B cell (primary cell): ENCODE measurements around the gene CFH. TPM values are rescaled to one million over a fixed set of nuclear protein-coding genes. Genes with fewer than 3 reads are reported as not detected.
"Not testable (repeated sequence)": the region's sequence is repeated elsewhere in the genome, so short reads cannot be mapped to it uniquely, and the experiment has no call there.

Source experiments
- ATAC-seq: fragments of 200-7000 bp; cut with Tn5 transposase; one replicate; pipeline ENCODE4 v1.10.0; 2021; ENCODE audit warnings: low read depth, mild to moderate bottlenecking, moderate number of reproducible peaks, moderate library complexity
- CTCF ChIA-PET: fragments of 350-600 bp; sonication (Branson Sonifier 250); formaldehyde crosslinking; loops from one replicate; lab custom pipeline; 2021; ENCODE audit warnings: antibody characterized with exemption, inconsistent platforms; lab: Charles Lee
- POLR2A ChIA-PET: fragments of 350-600 bp; sonication (Branson Sonifier 250); formaldehyde crosslinking; loops from one replicate; lab custom pipeline; 2021; ENCODE audit warnings: antibody characterized with exemption; lab: Charles Lee
- DNase-seq: peaks from one replicate; pipeline ENCODE4 v3.0.0; 2013
- H2AFZ ChIP-seq: 2 replicates; pipeline ENCODE4 v1.6.1; 2012; ENCODE audit warnings: mild to moderate bottlenecking, low read depth, low read length; ENCODE audit not compliant: insufficient read depth, poor library complexity, severe bottlenecking
- H3K27ac ChIP-seq, 2 donors: 1 replicate in 1 of 2; 2 replicates in 1 of 2; pipeline ENCODE4 v1.5.1; 2012 to 2013; ENCODE audit warnings: low read length in 2 of 2, mild to moderate bottlenecking in 2 of 2, moderate library complexity in 1 of 2
- H3K27me3 ChIP-seq, 4 experiments: fragments of 200-600 bp in 1 of 4; sonication (generic) in 1 of 4; replicated peaks in 1 of 4; 1 replicate in 2 of 4; 2 replicates in 2 of 4; pipeline versions ENCODE4 v1.6.1 to v1.7.0; 2013 to 2016; ENCODE audit warnings: low read length in 3 of 4, mild to moderate bottlenecking in 2 of 4, mixed read lengths in 1 of 4, moderate library complexity in 1 of 4; ENCODE audit not compliant: insufficient read depth in 4 of 4, control insufficient read depth in 3 of 4; ENCODE audit errors: control extremely low read depth in 1 of 4
- H3K36me3 ChIP-seq, 2 experiments: replicated peaks in 1 of 2; 1 replicate in 1 of 2; 2 replicates in 1 of 2; pipeline versions ENCODE4 v1.6.1 to v1.7.1; 2013; ENCODE audit warnings: low read length in 1 of 2; ENCODE audit not compliant: insufficient read depth in 2 of 2, control insufficient read depth in 1 of 2; ENCODE audit errors: control extremely low read depth in 1 of 2, extremely low read depth in 1 of 2
- H3K4me1 ChIP-seq, 2 donors: fragments of 200-600 bp in 1 of 2; sonication (generic) in 1 of 2; 1 replicate in 1 of 2; 2 replicates in 1 of 2; pipeline versions ENCODE4 v1.5.1 to v1.6.1; 2013 to 2017; ENCODE audit warnings: low read length in 2 of 2; ENCODE audit not compliant: control insufficient read depth in 2 of 2, insufficient read depth in 2 of 2
- H3K4me2 ChIP-seq: replicated peaks from 2 replicates; pipeline ENCODE3; 2012; ENCODE audit warnings: mild to moderate bottlenecking, low read depth, low read length; ENCODE audit not compliant: poor library complexity, severe bottlenecking
- H3K4me3 ChIP-seq, 5 experiments: fragments of 200-600 bp in 1 of 5; sonication (generic) in 1 of 5; 1 replicate in 3 of 5; 2 replicates in 2 of 5; pipeline versions ENCODE4 v1.5.1 to v1.7.0; 2011 to 2016; ENCODE audit warnings: low read length in 4 of 5, mild to moderate bottlenecking in 4 of 5, low read depth in 2 of 5, control low read depth in 1 of 5, moderate library complexity in 1 of 5; ENCODE audit not compliant: insufficient read depth in 1 of 5; ENCODE audit errors: control extremely low read depth in 1 of 5, extremely low read depth in 1 of 5
- H3K79me2 ChIP-seq: fragments of 200-600 bp; sonication (generic); one replicate; pipeline ENCODE4 v1.6.0; 2016; ENCODE audit warnings: low read length; ENCODE audit not compliant: control insufficient read depth, insufficient read depth
- H3K9ac ChIP-seq: fragments of 200-600 bp; sonication (generic); 2 replicates; pipeline ENCODE4 v1.6.1; 2017; ENCODE audit warnings: mild to moderate bottlenecking, low read length, moderate library complexity
- H3K9me3 ChIP-seq, 3 donors: one replicate each; pipeline versions ENCODE4 v1.6.1 to v1.7.1; 2013; ENCODE audit warnings: low read length in 2 of 3; ENCODE audit not compliant: control insufficient read depth in 2 of 3, insufficient read depth in 1 of 3; ENCODE audit errors: control extremely low read depth in 1 of 3
- H4K20me1 ChIP-seq: 2 replicates; pipeline ENCODE4 v1.6.0; 2012; ENCODE audit warnings: mild to moderate bottlenecking, low read length; ENCODE audit not compliant: insufficient read depth, control insufficient read depth, poor library complexity, severe bottlenecking
- H3K27ac Mint-ChIP-seq: one replicate; pipeline ENCODE4 v1.8.0; 2021; ENCODE audit warnings: mixed read lengths
- H3K27me3 Mint-ChIP-seq: one replicate; pipeline ENCODE4 v1.8.0; 2021; ENCODE audit warnings: mixed read lengths
- H3K4me1 Mint-ChIP-seq: one replicate; pipeline ENCODE4 v1.8.0; 2021; ENCODE audit warnings: mixed read lengths
- H3K4me3 Mint-ChIP-seq: one replicate; pipeline ENCODE4 v1.8.0; 2021; ENCODE audit warnings: mixed read lengths
- H3K9me3 Mint-ChIP-seq: one replicate; pipeline ENCODE4 v1.8.0; 2022; ENCODE audit warnings: mixed read lengths; ENCODE audit not compliant: insufficient read depth
- CTCF ChIP-seq: fragments of 200-600 bp; IDR thresholded peaks from one replicate; pipeline ENCODE4 v1.8.0; 2022; ENCODE audit warnings: antibody characterized with exemption, mild to moderate bottlenecking
- EZH2 ChIP-seq: IDR thresholded peaks from 2 replicates; pipeline ENCODE4 v1.6.1; 2012; ENCODE audit warnings: borderline replicate concordance, low read depth, mild to moderate bottlenecking, moderate library complexity, low read length; ENCODE audit not compliant: insufficient read depth, poor library complexity, severe bottlenecking
- WGBS: methylation state at CpG from one replicate; pipeline ENCODE4 v1.1.5; 2013; ENCODE audit warnings: missing lambda C conversion rate; ENCODE audit not compliant: insufficient coverage; 5-methylcytosine and 5-hydroxymethylcytosine counted together
- intact Hi-C: fragments of 100-400 bp; cut with micrococcal nuclease; formaldehyde crosslinking; loops from one replicate; pipeline ENCODE4 v1.10.0; 2022
- polyA plus RNA-seq: library from polyadenylated mRNA; depleted of rRNA; stranded (reverse); fragments of >200 nt; gene quantifications from 2 replicates; pipeline ENCODE4 v1.2.3, GENCODE V29; 2012
- total RNA-seq, 2 donors: library from RNA; stranded (reverse); fragments of 120-200 nt in 1 of 2; gene quantifications; 1 replicate in 1 of 2; 2 replicates in 1 of 2; pipeline versions ENCODE4 v1.2.3 to v1.2.4, GENCODE V29; 2013 to 2022

Gene CFH
- total and polyA plus RNA-seq, 2 donors (not counting 1 experiment from before 2014, with no cell fraction given): not detected

- H3K27ac ChIP-seq, H3K4me3 Mint-ChIP-seq, H3K9me3 ChIP-seq, H3K27me3 Mint-ChIP-seq, H3K27ac Mint-ChIP-seq, POLR2A ChIA-PET, H3K4me2 ChIP-seq, H3K4me1 Mint-ChIP-seq, H3K9ac ChIP-seq, H3K9me3 Mint-ChIP-seq, H3K36me3 ChIP-seq, intact Hi-C loops, DNase-seq, ATAC-seq, H2AFZ ChIP-seq, CTCF ChIA-PET, H3K4me3 ChIP-seq, H4K20me1 ChIP-seq, H3K79me2 ChIP-seq, H3K27me3 ChIP-seq, H3K4me1 ChIP-seq: not testable (repeated sequence)
- WGBS: 89% methylated on average over 2 of the region's 4 CpGs
These were observed 118.0 kb downstream of the CFH start for GRCh38 chr1:196769823-196770222.

GRCh38 chr1:196773713-196774112, 121.9 kb downstream of the CFH start:
- Histone ChIP-seq H4K20me1 (no peaks in the 10 kb centered on the region), H3K27ac (no peak overlapping the region), H2AFZ (no peak overlapping the region), H3K9me3 (no peaks in the 10 kb centered on the region), H3K4me1 (no peaks in the 10 kb centered on the region), H3K9ac (no peak overlapping the region), H3K4me2 (no peak overlapping the region), H3K36me3 (no peaks in the 10 kb centered on the region), H3K79me2 (no peaks in the 10 kb centered on the region), H3K4me3 (no peak overlapping the region), H3K27me3 (no peaks in the 10 kb centered on the region)
- CTCF ChIA-PET: no interaction called here
- no peak for ATAC-seq
- WGBS: no CpG with 5 or more reads among the region's 1 CpG
- Mint-ChIP-seq H3K4me1 (no peaks in the 10 kb centered on the region), H3K27ac (no peak overlapping the region), H3K4me3 (no peak overlapping the region), H3K9me3 (no peaks in the 10 kb centered on the region), H3K27me3 (no peaks in the 10 kb centered on the region)
- TF ChIP-seq EZH2 (no peak), CTCF (no peak)
- POLR2A ChIA-PET: no interaction called here
- DNase-seq: no peak
- intact Hi-C loops: no loop called here
